ENCODE measurements around the gene SMG6.
"Not testable (repeated sequence)": the region's sequence is repeated elsewhere in the genome, so short reads cannot be mapped to it uniquely, and the experiment has no call there.

GRCh38 chr17:2142682-2143081 lies 160.9 kb downstream of the SMG6 start:
- TF ChIP-seq CTCF (IDR thresholded peaks at IDR 0.05; ENCODE audit: insufficient read depth, low read depth, low read length); EZH2 (IDR thresholded peaks at IDR 0.05; ENCODE audit: insufficient read depth, low read length): not testable (repeated sequence)

Data from astrocyte (in vitro differentiated cells and primary cell).